K562 (cell line): ENCODE data around the gene ZBTB24. TPM values are rescaled to one million over a fixed set of nuclear protein-coding genes. Genes with fewer than 3 reads are reported as not detected.

Source experiments
- ATAC-seq: fragments of 200-7000 bp; cut with Tn5 transposase; 3 replicates; pipeline ENCODE4 v1.9.1; 2020; ENCODE audit warnings: moderate library complexity
- BruUV-seq: library from RNA; stranded (reverse); fragments of 400-500 nt; replicated peaks from 2 replicates; lab custom pipeline; 2021; lab: Mats Ljungman, UMichigan
- CTCF ChIA-PET: fragments of 300-600 bp; formaldehyde crosslinking; extraction: SDS; loops from one replicate; lab custom pipeline; 2021; ENCODE audit warnings: low intra/inter-chr PET ratio; lab: Yijun Ruan, JAX
- POLR2A ChIA-PET: fragments of 300-600, 350-650 bp; sonication (Branson Sonifier 250); formaldehyde crosslinking; extraction: SDS; loops from one replicate; lab custom pipeline; 2021; ENCODE audit warnings: antibody characterized with exemption, inconsistent platforms; lab: Yijun Ruan, JAX
- DNase-seq, 4 experiments: peaks; one replicate each; pipeline versions ENCODE4 v3.0.0 to v3.0.0-alpha.2; 2011 to 2018; ENCODE audit warnings: low spot score in 3 of 4, mixed read lengths in 3 of 4; ENCODE audit errors: extremely low read depth in 1 of 4
- FAIRE-seq: peaks from 2 replicates; lab custom pipeline; 2011; peaks lifted over from hg19 to GRCh38; lab: Jason Lieb, UNC
- H2AFZ ChIP-seq: 2 replicates; pipeline ENCODE4 v1.6.0; 2011; ENCODE audit warnings: low read depth, low read length, control low read depth, inconsistent platforms
- H3K27ac ChIP-seq: fragments of 200-600 bp; 3 replicates; pipeline ENCODE4 v1.8.0; 2011; ENCODE audit warnings: low read depth, mild to moderate bottlenecking, control low read depth, inconsistent platforms, low read length, moderate library complexity, mixed read lengths; ENCODE audit errors: extremely low read depth
- H3K27me3 ChIP-seq, 2 experiments: fragments of 300-600 bp in 1 of 2; 2 replicates in 1 of 2; 3 replicates in 1 of 2; pipeline versions ENCODE4 v1.6.0 to v1.8.0; 2011; ENCODE audit warnings: inconsistent platforms in 2 of 2, low read length in 2 of 2, mild to moderate bottlenecking in 1 of 2, mixed read lengths in 1 of 2, moderate library complexity in 1 of 2; ENCODE audit not compliant: control insufficient read depth in 2 of 2, insufficient read depth in 2 of 2
- H3K36me3 ChIP-seq: fragments of 300-600 bp; 3 replicates; pipeline ENCODE4 v1.8.0; 2011; ENCODE audit warnings: mild to moderate bottlenecking, low read length, inconsistent platforms; ENCODE audit not compliant: control insufficient read depth, insufficient read depth
- H3K4me1 ChIP-seq, 2 experiments: fragments of 200-600 bp in 1 of 2; replicated peaks in 1 of 2; 2 replicates in 1 of 2; 3 replicates in 1 of 2; pipeline versions ENCODE4 v1.5.1 to v1.8.0; 2011; ENCODE audit warnings: inconsistent platforms in 2 of 2, low read length in 2 of 2, mild to moderate bottlenecking in 1 of 2, mixed read lengths in 1 of 2, moderate library complexity in 1 of 2; ENCODE audit not compliant: control insufficient read depth in 2 of 2, insufficient read depth in 2 of 2
- H3K4me2 ChIP-seq: 2 replicates; pipeline ENCODE4 v1.6.1; 2011; ENCODE audit warnings: low read length, control low read depth, inconsistent platforms, mixed read lengths; ENCODE audit not compliant: insufficient read depth
- H3K4me3 ChIP-seq: fragments of 200-600 bp; sonication (generic), shearing (Covaris generic); 2 replicates; pipeline ENCODE4 v1.5.1; 2016; ENCODE audit warnings: control low read depth, inconsistent platforms
- H3K79me2 ChIP-seq: fragments of 200-600 bp; 3 replicates; pipeline ENCODE4 v1.8.0; 2011; ENCODE audit warnings: low read length, inconsistent platforms; ENCODE audit not compliant: control insufficient read depth, insufficient read depth
- H3K9ac ChIP-seq, 2 experiments: 2 replicates each; pipeline versions ENCODE4 v1.6.0 to v1.6.1; 2011; ENCODE audit warnings: low read depth in 2 of 2, low read length in 2 of 2, control low read depth in 1 of 2, inconsistent platforms in 1 of 2, mild to moderate bottlenecking in 1 of 2, mixed read lengths in 1 of 2; ENCODE audit not compliant: insufficient read depth in 1 of 2
- H3K9me1 ChIP-seq: one replicate; pipeline ENCODE4 v1.6.0; 2011; ENCODE audit warnings: inconsistent platforms, mild to moderate bottlenecking, low read length, moderate library complexity; ENCODE audit not compliant: control insufficient read depth, insufficient read depth
- H3K9me3 ChIP-seq: replicated peaks from 2 replicates; pipeline ENCODE4 v1.5.1; 2011; ENCODE audit warnings: low read depth, low read length, inconsistent platforms; ENCODE audit not compliant: control insufficient read depth, insufficient read depth
- H4K20me1 ChIP-seq: replicated peaks from 2 replicates; pipeline ENCODE4 v1.6.1; 2011; ENCODE audit warnings: low read length, inconsistent platforms, mixed read lengths; ENCODE audit not compliant: control insufficient read depth, insufficient read depth
- CXXC5 ChIP-seq: fragments of 250-450 bp; sonication (Bioruptor Pico); IDR thresholded peaks from 2 replicates; pipeline ENCODE4 v1.8.0; 2022; ENCODE audit warnings: inconsistent platforms, mild to moderate bottlenecking, moderate library complexity
- EGR1 ChIP-seq: fragments of 450-650 bp; conservative IDR thresholded peaks from 2 replicates; pipeline ENCODE4 v1.6.1; 2017; ENCODE audit warnings: mild to moderate bottlenecking
- FOXM1 ChIP-seq, 2 experiments: fragments of 450-650 bp in 1 of 2; sonication (generic) in 1 of 2; formaldehyde crosslinking in 1 of 2; IDR thresholded peaks; 2 replicates each; pipeline versions ENCODE4 v1.6.1 to v1.9.0; 2017 to 2022; ENCODE audit warnings: low read depth in 2 of 2, mild to moderate bottlenecking in 2 of 2, missing genetic modification reagents in 1 of 2, moderate library complexity in 1 of 2
- FUS ChIP-seq: fragments of 200-400 bp; formaldehyde crosslinking; optimal IDR thresholded peaks from 2 replicates; pipeline ENCODE3; 2017; ENCODE audit warnings: low read depth, low read length
- MED1 ChIP-seq: sonication (generic); formaldehyde crosslinking; IDR thresholded peaks from 2 replicates; pipeline ENCODE4 v1.8.1; 2023; ENCODE audit warnings: missing genetic modification reagents, borderline replicate concordance
- TCF7 ChIP-seq: sonication (generic); IDR thresholded peaks from 2 replicates; pipeline ENCODE4 v1.6.1; 2016; ENCODE audit warnings: antibody characterized with exemption, borderline replicate concordance
- ZBTB12 ChIP-seq: fragments of 250-450 bp; sonication (Bioruptor Pico); IDR thresholded peaks from 2 replicates; pipeline ENCODE4 v1.4.0; 2020
- ZHX1 ChIP-seq: fragments of 150-350 bp; conservative IDR thresholded peaks from 2 replicates; pipeline ENCODE4 v1.6.1; 2014; ENCODE audit warnings: low read length
- ZMIZ1 ChIP-seq, 2 experiments: fragments of 150-350 bp in 1 of 2; IDR thresholded peaks; 2 replicates each; pipeline ENCODE4 v1.6.1; 2012 to 2016; ENCODE audit warnings: low read depth in 2 of 2, low read length in 2 of 2, mild to moderate bottlenecking in 1 of 2, moderate library complexity in 1 of 2
- ZNF408 ChIP-seq: fragments of 250-450 bp; sonication (Bioruptor Pico); IDR thresholded peaks from 2 replicates; pipeline ENCODE4 v1.4.0; 2020; ENCODE audit warnings: low read depth, mild to moderate bottlenecking, moderate library complexity
- ZNF764 ChIP-seq: fragments of 250-450 bp; sonication (Bioruptor Pico); IDR thresholded peaks from 2 replicates; pipeline ENCODE4 v1.4.0; 2020; ENCODE audit warnings: low read depth, mild to moderate bottlenecking, moderate library complexity
- WGBS: fragments of 100-300 bp; shearing (Covaris generic); methylation state at CpG from one replicate; pipeline ENCODE4 v1.1.6; 2016; ENCODE audit warnings: low coverage, mixed read lengths; ENCODE audit not compliant: insufficient coverage; ENCODE audit errors: missing lambda C conversion rate; 5-methylcytosine and 5-hydroxymethylcytosine counted together
- in situ Hi-C: fragments of 300-500 bp; cut with MboI; formaldehyde crosslinking; loops from 4 replicates; pipeline ENCODE4 v1.15.0; 2018; ENCODE audit warnings: inconsistent platforms, mixed read lengths
- intact Hi-C: fragments of 100-400 bp; cut with micrococcal nuclease; formaldehyde crosslinking; loops from 2 replicates; pipeline ENCODE4 v1.14.2; 2022
- polyA plus RNA-seq, 8 experiments: library from polyadenylated mRNA; depleted of rRNA in 4 of 8; stranded (reverse) in 5 of 8; unstranded in 3 of 8; fragments of >200 nt; fragmentation: Nextera tagmentation in 2 of 8; fragmentation: Illumina TruSeq in 1 of 8; extraction: Ambion mirVana in 2 of 8; extraction: Trizol in 1 of 8; gene quantifications; 2 replicates each; pipeline versions ENCODE4 v1.2.1 to v1.2.3, GENCODE V29; 2011 to 2014; ENCODE audit warnings: inconsistent platforms in 1 of 8, missing spikeins in 1 of 8
- total RNA-seq, 7 experiments: library from RNA; depleted of rRNA in 6 of 7; stranded (reverse); fragments of >200 nt in 6 of 7; fragmentation: Illumina TruSeq in 2 of 7; extraction: Trizol in 2 of 7; gene quantifications; 2 replicates each; pipeline versions ENCODE4 v1.2.1 to v1.2.3, GENCODE V29; 2011 to 2021; ENCODE audit warnings: low replicate concordance in 1 of 7
- TF ChIP-seq, protein P1 (sequence below): fragments of 450-650 bp; formaldehyde crosslinking; IDR thresholded peaks from 2 replicates; pipeline ENCODE4 v1.4.0; 2020; ENCODE audit warnings: mild to moderate bottlenecking, moderate library complexity

The ZBTB24 gene
- total and polyA plus RNA-seq, 9 of the 15 experiments (the other 6 are each of a cell fraction or from before 2014, with no cell fraction given) = 2.0 to 16.7 (median 8.3) TPM

- no TSS peak for BruUV-seq
- Histone ChIP-seq H2AFZ (peak overlapping the region; percentile 88), H3K9me3 (no peaks in the 10 kb centered on the region), H4K20me1 (no peaks in the 10 kb centered on the region), H3K4me2 (peak overlapping the region; percentile 91), H3K79me2 (no peaks in the 10 kb centered on the region), H3K9ac (peak overlapping the region; percentile 54 to 91; a peak in 3 of 4 replicates), H3K27me3 (no peaks in the 10 kb centered on the region), H3K36me3 (peaks cover 1% of the 10 kb centered on the region; the same call in 1 of the 3 replicates), H3K27ac (peak overlapping the region; percentile 39; the same call in 2 of the 3 replicates), H3K9me1 (no peaks in the 10 kb centered on the region), H3K4me1 (peaks cover 5 to 32% of the 10 kb centered on the region in 2 experiments; a peak in 4 of 5 replicates), H3K4me3 (peak overlapping the region; percentile 63)
- POLR2A ChIA-PET = interaction anchor here (0.6 to 8.2 kb wide), 5 partner anchors 9 to 837 kb away, joined by 3 to 92 read pairs (median 4); partner anchors contain the start of genes PPIL6, SMPD2 and ZBTB24
- FAIRE-seq (no peak), DNase-seq (no peak), ATAC-seq (peak; percentile 67)
- intact Hi-C loops = no loop called here
- in situ Hi-C loops = no loop called here
- CTCF ChIA-PET = no interaction called here
- WGBS = 15% methylated on average over 37 of the region's 38 CpGs
- TF ChIP-seq EGR1 (peak; percentile 87), FOXM1 (IDR thresholded peaks at IDR 0.05; ENCODE audit: low read depth) (no peak), FOXM1 (CRISPR knock-in tag; IDR thresholded peaks at IDR 0.05; ENCODE audit: low read depth) (0 out of 2 replicates have a peak, but pooled peaks have one; percentile 29), ZNF764 (CRISPR knock-in tag) (no peak), ZHX1 (no peak), CXXC5 (CRISPR knock-in tag) (peak; percentile 13), TCF7 (no peak), MED1 (CRISPR knock-in tag) (no peak), ZBTB12 (CRISPR knock-in tag) (no peak), ZNF408 (CRISPR knock-in tag) (no peak), FUS (no peak), ZMIZ1 (IDR thresholded peaks at IDR 0.05; ENCODE audit: low read depth in 2 of 2, low read length in 2 of 2) (no peak)
- TF ChIP-seq, protein P1, sequence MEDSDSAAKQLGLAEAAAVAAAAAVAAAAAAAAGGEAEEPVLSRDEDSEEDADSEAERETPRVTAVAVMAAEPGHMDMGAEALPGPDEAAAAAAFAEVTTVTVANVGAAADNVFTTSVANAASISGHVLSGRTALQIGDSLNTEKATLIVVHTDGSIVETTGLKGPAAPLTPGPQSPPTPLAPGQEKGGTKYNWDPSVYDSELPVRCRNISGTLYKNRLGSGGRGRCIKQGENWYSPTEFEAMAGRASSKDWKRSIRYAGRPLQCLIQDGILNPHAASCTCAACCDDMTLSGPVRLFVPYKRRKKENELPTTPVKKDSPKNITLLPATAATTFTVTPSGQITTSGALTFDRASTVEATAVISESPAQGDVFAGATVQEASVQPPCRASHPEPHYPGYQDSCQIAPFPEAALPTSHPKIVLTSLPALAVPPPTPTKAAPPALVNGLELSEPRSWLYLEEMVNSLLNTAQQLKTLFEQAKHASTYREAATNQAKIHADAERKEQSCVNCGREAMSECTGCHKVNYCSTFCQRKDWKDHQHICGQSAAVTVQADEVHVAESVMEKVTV (CRISPR knock-in tag) = no peak
Measured at GRCh38 chr6:109456111-109456583, 26.9 kb downstream of the ZBTB24 start.
